GM18868 (cell line): ENCODE results near the gene IQSEC1.
A peak's percentile ranks its signal among the peaks of the same experiment; 100 is the strongest.

ENCODE experiments used
- ATAC-seq: cut with Tn5 transposase; IDR thresholded peaks from one replicate; pipeline ENCODE4 v1.9.1; 2021; ENCODE audit warnings: mild to moderate bottlenecking, moderate library complexity; ENCODE audit not compliant: unreplicated experiment

The IQSEC1 gene

GRCh38 chr3:13051581-13051980 is 21.6 kb downstream of the IQSEC1 start:
- no peak for ATAC-seq

- no peak for ATAC-seq
Measured at GRCh38 chr3:13051066-13051465, 22.2 kb downstream of the IQSEC1 start.

DNA sequence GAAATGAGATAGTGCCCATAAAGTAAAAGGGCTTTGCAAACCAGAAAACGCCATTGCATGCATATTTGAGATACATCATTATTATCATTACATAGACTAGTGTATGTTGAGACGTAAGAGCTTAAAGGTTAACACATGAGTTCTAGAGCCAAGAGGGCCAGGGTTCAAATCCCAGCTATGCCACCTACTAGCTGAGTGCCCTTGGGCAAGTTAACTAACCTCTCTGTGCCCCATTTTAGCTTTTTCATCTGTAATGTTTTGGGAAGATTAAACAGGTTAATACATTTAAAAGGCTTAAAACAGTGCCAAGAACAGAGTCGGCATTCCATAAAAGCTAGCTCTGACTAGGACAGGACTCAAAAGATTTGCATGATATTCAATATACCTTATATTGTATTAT is 22.8 kb downstream of the IQSEC1 start:
- ATAC-seq: no peak

DNA sequence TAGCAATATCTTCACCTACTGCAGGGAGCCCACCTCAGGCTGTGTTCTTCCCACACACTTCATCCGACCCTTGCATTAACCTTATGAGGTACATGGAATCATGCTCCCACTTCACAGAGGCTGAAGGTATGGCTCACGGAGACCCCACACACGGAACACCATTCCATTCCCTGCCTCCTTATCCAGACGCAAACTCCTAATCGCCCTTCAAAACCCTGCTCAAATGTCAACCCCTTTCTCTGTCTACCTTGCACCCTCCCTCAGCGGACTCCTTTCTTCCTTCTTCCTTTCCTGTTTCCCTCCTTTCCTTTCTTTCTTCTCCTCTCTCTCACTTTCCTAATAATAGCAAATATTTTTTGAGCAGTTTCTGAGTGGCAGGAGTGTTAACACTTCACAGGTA is 23.8 kb downstream of the IQSEC1 start:
- ATAC-seq: no peak

DNA sequence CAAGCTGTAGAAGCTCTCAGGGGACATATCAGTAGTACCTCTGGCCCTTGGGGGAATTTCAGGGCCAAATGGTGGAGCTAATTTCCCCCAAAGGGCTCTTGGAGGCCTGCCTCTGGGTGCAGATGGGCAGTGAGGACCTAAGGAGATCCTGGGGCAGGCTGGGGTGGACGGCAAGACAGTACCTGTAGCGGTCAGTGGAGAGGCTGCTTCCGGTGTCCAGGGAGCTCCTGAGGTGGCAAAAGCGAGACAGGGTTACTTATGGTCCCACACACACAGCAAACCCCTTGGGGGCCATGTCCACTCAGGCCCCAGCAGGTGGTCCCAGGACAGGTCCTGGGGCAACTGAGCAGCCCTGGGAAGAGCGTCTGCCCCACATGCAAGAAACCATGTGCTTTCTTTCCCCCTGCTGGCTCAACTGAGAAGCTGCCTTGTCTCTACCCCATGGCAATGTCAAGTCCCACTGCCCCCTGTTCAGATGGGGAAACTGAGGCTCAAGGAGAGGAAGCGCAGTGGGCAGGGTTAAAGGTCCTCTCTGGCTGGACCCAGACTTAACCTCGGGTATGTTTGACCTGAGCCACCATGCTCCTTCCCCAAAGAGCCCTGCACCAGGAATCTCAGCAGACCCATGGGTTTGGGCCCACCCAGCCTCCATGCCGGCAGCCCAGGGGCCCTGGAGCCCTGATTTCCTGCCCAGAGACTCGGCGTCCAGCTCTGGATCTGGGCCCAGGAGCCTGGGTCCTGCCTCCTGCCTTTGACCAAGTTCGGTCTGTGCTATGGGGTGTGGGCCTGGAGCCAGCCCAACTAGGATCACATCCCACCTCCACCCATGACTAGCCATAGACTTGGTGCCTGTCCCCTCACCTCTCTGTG is 25.7 kb downstream of the IQSEC1 start:
- ATAC-seq: no peak

DNA sequence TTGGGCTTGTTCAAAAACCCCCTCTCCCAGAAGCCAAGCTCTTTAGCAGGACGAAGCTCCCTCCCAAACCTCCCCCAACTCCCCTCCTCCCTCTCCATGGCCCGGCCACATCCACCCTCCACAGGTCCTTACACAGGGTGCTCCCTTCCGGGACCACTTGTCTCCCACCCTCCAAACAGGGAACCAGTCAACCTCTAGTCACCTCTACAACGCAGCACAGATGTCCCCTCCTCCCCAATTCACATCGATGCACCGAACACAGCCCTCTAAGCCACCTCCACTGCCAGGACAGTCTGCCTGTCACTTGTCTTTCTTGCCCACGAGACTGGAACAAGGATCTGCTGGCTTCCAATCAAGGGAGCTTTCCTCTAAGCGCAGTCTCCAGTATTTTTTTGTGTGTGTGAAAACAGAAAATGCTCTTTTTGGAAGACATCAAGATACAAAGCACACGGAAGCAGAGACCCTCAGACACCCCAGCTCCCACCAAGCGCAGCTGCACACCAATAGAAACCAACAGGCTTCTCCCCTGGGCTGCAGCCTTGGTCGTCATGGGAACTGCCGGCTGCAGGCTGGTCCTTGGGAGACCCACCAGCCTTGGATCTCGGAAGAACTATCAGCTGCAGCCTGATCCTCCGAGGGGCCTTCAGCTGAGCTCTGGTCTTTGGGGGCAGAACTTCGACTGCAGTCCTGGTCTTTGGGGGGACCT is 26.5 kb downstream of the IQSEC1 start:
- ATAC-seq: peak; percentile 32

DNA sequence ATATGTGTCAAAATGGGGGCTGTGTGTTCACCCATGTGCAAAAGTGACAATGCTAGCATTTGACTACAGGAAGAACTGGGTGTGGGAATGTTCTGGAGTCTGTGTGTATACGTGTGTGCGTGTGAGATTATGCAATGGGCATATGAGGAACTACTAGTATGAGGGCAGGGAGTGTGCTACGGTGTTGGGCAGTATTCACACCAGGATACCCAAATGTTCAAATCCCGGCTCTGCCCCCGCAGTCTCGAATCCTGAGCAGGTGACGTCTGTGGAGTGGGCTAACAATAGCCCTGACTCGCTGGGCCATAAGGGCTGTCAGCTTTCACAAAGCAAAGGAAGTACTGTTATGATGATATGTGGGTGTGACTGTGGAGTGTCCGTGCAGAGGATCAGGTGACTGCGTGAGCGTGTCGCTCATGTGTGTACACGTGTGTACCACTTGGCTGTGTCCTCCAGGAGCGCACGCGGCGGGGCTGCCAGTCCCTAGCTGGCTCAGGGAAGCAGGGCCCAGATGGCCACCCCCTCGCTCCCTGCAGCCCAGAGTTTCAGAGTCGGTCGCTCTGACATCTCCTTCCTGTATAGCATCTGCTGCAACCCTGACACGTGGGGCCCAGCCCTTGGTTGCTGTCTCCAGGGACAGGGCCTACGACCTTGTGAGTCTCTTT is 27.2 kb downstream of the IQSEC1 start:
- ATAC-seq: peak; percentile 81

DNA sequence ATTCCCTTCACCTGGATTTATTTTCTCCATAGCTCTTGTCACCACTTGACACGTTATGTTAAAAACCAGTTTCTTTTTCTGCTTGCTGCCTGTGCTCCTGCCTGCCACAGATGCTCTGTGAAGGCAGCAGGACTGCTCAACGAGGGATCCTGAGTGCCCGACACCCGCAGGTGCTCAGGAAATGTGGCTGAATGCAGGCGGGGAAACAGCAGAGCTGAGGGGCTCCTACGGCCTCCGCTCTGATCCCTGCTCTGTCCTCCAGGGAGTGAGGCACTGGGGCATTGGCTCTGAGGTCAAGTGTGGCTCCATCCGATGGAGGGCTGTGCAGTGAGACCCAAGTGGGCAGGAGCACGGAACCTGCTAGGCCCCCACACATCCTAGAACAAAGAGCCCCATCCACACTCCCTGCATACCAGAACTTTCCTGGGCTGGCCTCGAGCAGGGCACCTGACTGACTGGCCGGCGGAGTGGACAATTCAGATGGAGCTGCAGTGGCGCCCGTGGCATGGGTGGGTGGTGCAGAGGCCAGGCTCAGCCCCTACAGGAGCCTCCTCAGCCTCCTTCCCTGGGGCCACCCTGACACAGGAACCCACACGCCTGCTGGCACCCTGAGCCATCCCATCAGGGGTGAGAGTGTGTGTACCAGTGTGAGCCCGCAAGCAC is 27.9 kb downstream of the IQSEC1 start:
- peak; percentile 1 for ATAC-seq

DNA sequence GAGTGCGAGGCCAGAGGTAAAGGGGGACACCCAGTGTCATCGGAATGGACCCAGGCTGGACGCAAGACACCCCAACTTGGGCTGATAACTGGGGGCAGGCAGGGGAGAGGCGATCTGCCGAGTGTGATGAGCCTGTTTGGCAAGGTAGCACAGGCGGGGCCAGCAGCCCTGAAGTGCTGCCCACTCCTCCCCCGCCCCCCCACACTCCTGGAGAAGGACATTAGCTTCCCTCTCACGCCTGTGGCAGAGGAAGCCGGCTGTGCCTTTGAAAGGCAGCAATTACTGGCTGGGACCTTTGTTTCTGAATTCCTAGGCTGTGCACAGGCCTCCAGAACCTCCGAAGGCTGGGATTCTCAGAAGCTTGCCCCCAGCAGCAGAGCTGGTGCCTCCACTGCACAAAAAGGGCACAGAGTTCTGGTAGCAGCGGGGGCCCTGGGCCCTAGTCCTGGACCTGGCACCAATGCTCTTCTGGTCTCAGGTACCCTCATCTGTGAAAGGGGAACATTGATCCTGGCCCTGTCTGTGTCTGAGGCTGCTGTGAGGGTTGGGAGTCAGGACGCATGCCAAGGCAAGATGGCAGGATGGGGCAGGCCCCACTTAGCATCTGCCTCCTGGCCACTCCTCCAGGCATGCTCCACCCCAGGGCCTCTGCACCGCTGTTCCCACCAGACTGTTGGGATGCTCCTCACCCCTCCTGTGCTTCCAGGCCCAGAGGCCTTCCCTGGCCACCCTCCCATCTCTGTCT is 28.6 kb downstream of the IQSEC1 start:
- no peak for ATAC-seq

- ATAC-seq: no peak
Measured at GRCh38 chr3:13043656-13044055, 29.6 kb downstream of the IQSEC1 start.

- no peak for ATAC-seq
Measured at GRCh38 chr3:13042715-13043271, 30.4 kb downstream of the IQSEC1 start.

- no peak for ATAC-seq
Measured at GRCh38 chr3:13042127-13042701, 31.0 kb downstream of the IQSEC1 start.

- no peak for ATAC-seq
Measured at GRCh38 chr3:13041113-13041776, 32.0 kb downstream of the IQSEC1 start.

GRCh38 chr3:13040361-13041074 is 32.7 kb downstream of the IQSEC1 start:
- ATAC-seq: peak; percentile 97

GRCh38 chr3:13039213-13039896 is 33.9 kb downstream of the IQSEC1 start:
- ATAC-seq: no peak

GRCh38 chr3:13037458-13038117 is 35.6 kb downstream of the IQSEC1 start:
- ATAC-seq: no peak

GRCh38 chr3:13034861-13035260 is 38.4 kb downstream of the IQSEC1 start:
- ATAC-seq: no peak
